GM12864 (cell line): Measurements from ENCODE around the gene HDLBP.

Experiments
- DNase-seq: peaks from one replicate; pipeline ENCODE4 v3.0.0-alpha.2; 2011; ENCODE audit warnings: low read depth
- H3K4me3 ChIP-seq: 2 replicates; pipeline ENCODE4 v1.5.1; 2011; ENCODE audit warnings: mild to moderate bottlenecking, low read depth, low read length, control low read depth
- CTCF ChIP-seq: IDR thresholded peaks from 2 replicates; pipeline ENCODE4 v1.5.1; 2011; ENCODE audit warnings: low read depth, mild to moderate bottlenecking, moderate library complexity, low read length, control low read depth, inconsistent platforms; ENCODE audit errors: missing control alignments

HDLBP gene

GRCh38 chr2:241225545-241225944 lies 89.9 kb downstream of the HDLBP start:
- no peak overlapping the region for H3K4me3 ChIP-seq
- DNase-seq, result no peak
- TF ChIP-seq CTCF, result no peak

- DNase-seq, result no peak
- no peak overlapping the region for H3K4me3 ChIP-seq
- no peak for TF ChIP-seq CTCF
Measured at GRCh38 chr2:241224851-241225438, 90.5 kb downstream of the HDLBP start.

DNA sequence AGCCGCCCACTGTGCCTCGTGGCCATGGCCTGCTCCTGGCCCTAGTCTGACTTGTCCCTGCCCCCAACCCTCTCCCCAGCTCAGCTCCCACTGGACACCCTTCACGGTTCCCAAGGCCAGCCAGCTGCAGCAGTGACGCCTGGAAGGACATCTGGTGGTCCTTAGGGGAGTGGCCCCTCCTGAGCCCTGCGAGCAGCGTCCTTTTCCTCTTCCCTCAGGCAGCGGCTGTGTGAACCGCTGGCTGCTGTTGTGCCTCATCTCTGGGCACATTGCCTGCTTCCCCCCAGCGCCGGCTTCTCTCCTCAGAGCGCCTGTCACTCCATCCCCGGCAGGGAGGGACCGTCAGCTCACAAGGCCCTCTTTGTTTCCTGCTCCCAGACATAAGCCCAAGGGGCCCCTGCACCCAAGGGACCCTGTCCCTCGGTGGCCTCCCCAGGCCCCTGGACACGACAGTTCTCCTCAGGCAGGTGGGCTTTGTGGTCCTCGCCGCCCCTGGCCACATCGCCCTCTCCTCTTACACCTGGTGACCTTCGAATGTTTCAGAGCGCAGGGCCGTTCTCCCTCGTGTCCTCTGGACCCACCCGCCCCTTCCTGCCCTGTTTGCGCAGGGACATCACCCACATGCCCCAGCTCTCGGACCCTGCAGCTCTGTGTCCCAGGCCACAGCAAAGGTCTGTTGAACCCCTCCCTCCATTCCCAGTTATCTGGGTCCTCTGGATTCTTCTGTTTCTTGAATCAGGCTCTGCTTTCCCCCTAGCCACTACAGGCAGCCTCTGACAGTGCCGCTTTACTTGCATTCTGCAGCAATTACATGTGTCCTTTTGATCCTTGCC lies 91.2 kb downstream of the HDLBP start:
- no peak for DNase-seq
- TF ChIP-seq CTCF, result no peak
- no peak overlapping the region for H3K4me3 ChIP-seq

DNA sequence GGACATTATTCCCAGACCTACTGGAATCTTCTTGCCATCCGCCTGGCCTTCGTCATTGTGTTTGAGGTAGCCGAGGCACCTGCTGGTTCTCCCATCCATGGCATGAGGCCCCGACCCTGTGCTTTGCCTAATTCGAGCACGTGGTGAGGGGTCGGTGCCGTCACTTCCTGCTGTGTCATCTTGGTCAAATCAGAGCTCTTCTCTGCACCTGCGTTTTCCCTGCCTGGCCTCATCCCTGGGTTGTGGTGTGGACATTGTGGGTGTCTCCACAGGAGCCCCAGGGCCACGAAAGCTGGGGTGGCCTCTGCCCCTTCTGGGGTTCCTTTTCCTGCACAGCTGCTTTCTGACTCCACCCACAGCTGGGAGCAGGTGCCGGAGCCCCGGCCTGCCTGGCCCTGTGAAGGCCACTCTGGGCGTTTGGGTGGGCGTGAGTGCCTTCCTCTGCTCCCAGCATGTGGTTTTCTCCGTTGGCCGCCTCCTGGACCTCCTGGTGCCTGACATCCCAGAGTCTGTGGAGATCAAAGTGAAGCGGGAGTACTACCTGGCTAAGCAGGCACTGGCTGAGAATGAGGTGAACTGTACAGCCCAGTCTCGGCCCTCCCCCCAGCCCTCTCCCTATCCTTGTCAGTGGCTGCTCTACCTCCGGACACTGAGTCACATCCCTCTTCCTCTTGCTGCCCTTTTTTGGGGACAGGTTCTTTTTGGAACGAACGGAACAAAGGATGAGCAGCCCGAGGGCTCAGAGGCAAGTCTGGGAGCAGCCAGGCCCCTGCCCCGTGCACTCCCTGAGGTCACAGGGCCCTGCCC lies 92.1 kb downstream of the HDLBP start:
- DNase-seq, result no peak
- no peak overlapping the region for H3K4me3 ChIP-seq
- no peak for TF ChIP-seq CTCF

DNA sequence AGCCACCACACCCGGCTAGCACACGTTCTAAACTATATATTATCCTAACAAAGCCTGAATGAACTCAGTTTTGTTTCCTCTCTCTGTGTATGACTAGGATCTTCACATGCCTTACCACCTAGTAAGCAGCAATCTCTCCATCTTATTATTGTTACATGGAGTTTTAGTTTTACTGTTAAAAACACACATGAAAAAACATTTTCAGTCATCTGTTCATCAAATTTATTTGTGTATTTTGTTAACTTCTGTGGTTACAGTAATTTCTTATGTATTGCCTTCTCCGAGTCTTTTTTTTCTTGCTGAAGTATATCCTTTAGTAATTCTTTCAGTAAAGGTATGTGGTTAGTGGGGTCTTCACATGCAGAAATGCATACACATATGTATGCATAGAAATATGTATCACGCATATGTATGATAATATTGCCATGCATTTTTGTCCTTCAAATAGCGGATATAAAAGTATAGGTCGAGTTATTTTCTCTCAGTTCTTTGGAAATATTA lies 95.6 kb downstream of the HDLBP start:
- DNase-seq, result no peak
- H3K4me3 ChIP-seq, result no peak overlapping the region
- no peak for TF ChIP-seq CTCF

GRCh38 chr2:241219030-241219382 lies 96.5 kb downstream of the HDLBP start:
- no peak for DNase-seq
- TF ChIP-seq CTCF, result no peak
- peak overlapping the region; percentile 62; the same call in 1 of the 2 replicates for H3K4me3 ChIP-seq
